ENCODE measurements around the gene CEP89.

GRCh38 chr19:32876919-32877285 lies 94.9 kb downstream of the CEP89 start:
- TF ChIP-seq POLR2AphosphoS5 (IDR thresholded peaks at IDR 0.05) (no peak), CTCF (IDR thresholded peaks at IDR 0.05) (no peak), POLR2A (IDR thresholded peaks at IDR 0.05) (no peak), EP300 (IDR thresholded peaks at IDR 0.05) (no peak)
